ENCODE measurements around the gene NPEPPS. TPM values are rescaled to one million over a fixed set of nuclear protein-coding genes. Genes with fewer than 3 reads are reported as not detected.
"Not testable (repeated sequence)": the region's sequence is repeated elsewhere in the genome, so short reads cannot be mapped to it uniquely, and the experiment has no call there.

NPEPPS gene
- total RNA-seq, 1 experiment from 2014 or later, result 117 TPM

DNA sequence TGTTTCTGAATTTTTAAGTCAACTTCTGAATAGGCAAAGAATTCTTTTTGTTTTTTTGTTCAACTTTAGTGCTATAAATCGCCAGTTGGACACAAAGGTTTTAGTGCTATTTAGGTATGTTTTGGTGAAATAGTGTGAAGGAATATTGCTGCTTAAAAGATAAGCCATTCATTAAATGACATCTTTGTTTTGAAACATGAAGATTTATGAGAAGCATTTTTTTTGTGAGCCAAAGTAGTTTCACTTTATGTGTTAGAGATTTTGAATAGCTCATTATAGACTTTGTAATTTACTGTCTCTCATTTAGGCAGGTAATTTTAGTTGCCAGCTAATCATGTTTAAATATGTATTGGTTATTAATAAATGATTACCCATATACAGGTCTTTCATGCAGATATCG, 10.8 kb downstream of the NPEPPS start:
- not testable (repeated sequence) for H3K4me1 Mint-ChIP-seq; H3K9me3 ChIP-seq (ENCODE audit: control insufficient read depth, low read depth, low read length); H3K4me3 Mint-ChIP-seq; H3K27ac ChIP-seq (ENCODE audit: insufficient read length, low read depth, low read length); H2BK5ac ChIP-seq (ENCODE audit: insufficient read length, low read length); H3K79me2 ChIP-seq (ENCODE audit: insufficient read depth, low read length); H3K4me2 ChIP-seq (ENCODE audit: insufficient read depth, insufficient read length, low read length); H3K18ac ChIP-seq (ENCODE audit: insufficient read length, low read depth, low read length); H4K8ac ChIP-seq (replicated peaks; ENCODE audit: insufficient read length, low read depth, low read length); DNase-seq; H3K9me3 Mint-ChIP-seq; H4K5ac ChIP-seq (ENCODE audit: insufficient read length, low read depth, low read length); H3K23ac ChIP-seq (ENCODE audit: insufficient read length, low read depth, low read length); H3K27me3 ChIP-seq (ENCODE audit: insufficient read depth, low read length); H3K27me3 Mint-ChIP-seq (ENCODE audit: low read depth); H3K23me2 ChIP-seq (ENCODE audit: insufficient read length, low read depth, low read length, poor library complexity, severe bottlenecking); H3K14ac ChIP-seq (ENCODE audit: insufficient read depth, low read length); H3K56ac ChIP-seq (ENCODE audit: insufficient read length, low read depth, low read length); H3T11ph ChIP-seq (ENCODE audit: low read length); H3K4me1 ChIP-seq (ENCODE audit: insufficient read depth, low read length); H3K79me1 ChIP-seq (ENCODE audit: insufficient read depth, low read depth, low read length, poor library complexity, severe bottlenecking); H2AK5ac ChIP-seq (ENCODE audit: insufficient read length, low read length); H2BK12ac ChIP-seq (ENCODE audit: insufficient read length, low read depth, low read length); H2AFZ ChIP-seq (ENCODE audit: low read length); H2BK15ac ChIP-seq (ENCODE audit: low read depth, low read length); H4K91ac ChIP-seq (ENCODE audit: insufficient read length, low read depth, low read length); H2BK20ac ChIP-seq (ENCODE audit: low read depth, low read length, poor library complexity, severe bottlenecking); H2BK120ac ChIP-seq (ENCODE audit: low read depth, low read length, poor library complexity, severe bottlenecking); H3K27ac Mint-ChIP-seq; H3K9ac ChIP-seq (ENCODE audit: extremely low read depth, insufficient read length, low read length); H4K20me1 ChIP-seq (ENCODE audit: control insufficient read depth, insufficient read depth, insufficient read length); H3K4ac ChIP-seq (ENCODE audit: low read depth, low read length); H3K36me3 Mint-ChIP-seq (ENCODE audit: insufficient read depth in 1 of 3, low read depth in 3 of 3)
- WGBS (ENCODE audit: extremely low coverage, insufficient read length, low lambda C conversion rate), result no CpG with 5 or more reads among the region's 2 CpGs

DNA sequence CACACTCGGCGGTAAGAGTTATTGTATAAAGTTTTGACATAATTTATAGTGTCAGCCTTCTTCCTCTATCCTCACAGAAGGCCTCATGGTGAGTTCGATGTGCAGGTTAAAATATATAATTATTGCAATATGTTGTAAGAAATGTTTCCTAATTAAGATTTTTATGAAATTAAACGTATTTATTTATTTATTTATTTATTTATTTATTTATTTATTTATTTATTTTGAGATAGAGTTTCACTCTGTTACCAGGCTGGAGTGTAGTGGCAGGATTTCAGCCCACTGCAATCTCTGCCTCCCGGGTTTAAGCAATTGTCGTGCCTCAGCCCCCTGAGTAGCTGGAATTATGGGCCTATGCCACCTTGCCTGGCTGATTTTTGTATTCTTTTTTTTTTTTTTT, 13.4 kb downstream of the NPEPPS start:
- not testable (repeated sequence) for H3K27ac ChIP-seq (ENCODE audit: insufficient read length, low read depth, low read length); H4K8ac ChIP-seq (replicated peaks; ENCODE audit: insufficient read length, low read depth, low read length); H3K9me3 ChIP-seq (ENCODE audit: control insufficient read depth, low read depth, low read length); H3K4me2 ChIP-seq (ENCODE audit: insufficient read depth, insufficient read length, low read length); H2BK120ac ChIP-seq (ENCODE audit: low read depth, low read length, poor library complexity, severe bottlenecking); H2AFZ ChIP-seq (ENCODE audit: low read length); H3K56ac ChIP-seq (ENCODE audit: insufficient read length, low read depth, low read length); H3K9me3 Mint-ChIP-seq; H3K9ac ChIP-seq (ENCODE audit: extremely low read depth, insufficient read length, low read length); H2BK5ac ChIP-seq (ENCODE audit: insufficient read length, low read length); H3K18ac ChIP-seq (ENCODE audit: insufficient read length, low read depth, low read length); H3K4me1 Mint-ChIP-seq; H3K4ac ChIP-seq (ENCODE audit: low read depth, low read length); H3K4me1 ChIP-seq (ENCODE audit: insufficient read depth, low read length); H4K5ac ChIP-seq (ENCODE audit: insufficient read length, low read depth, low read length); H4K20me1 ChIP-seq (ENCODE audit: control insufficient read depth, insufficient read depth, insufficient read length); H4K91ac ChIP-seq (ENCODE audit: insufficient read length, low read depth, low read length); H3K23ac ChIP-seq (ENCODE audit: insufficient read length, low read depth, low read length); H3K79me2 ChIP-seq (ENCODE audit: insufficient read depth, low read length); H3K27me3 Mint-ChIP-seq (ENCODE audit: low read depth); H3K27me3 ChIP-seq (ENCODE audit: insufficient read depth, low read length); H2BK12ac ChIP-seq (ENCODE audit: insufficient read length, low read depth, low read length); DNase-seq; H3K14ac ChIP-seq (ENCODE audit: insufficient read depth, low read length); H2AK5ac ChIP-seq (ENCODE audit: insufficient read length, low read length); H3K23me2 ChIP-seq (ENCODE audit: insufficient read length, low read depth, low read length, poor library complexity, severe bottlenecking); H3K79me1 ChIP-seq (ENCODE audit: insufficient read depth, low read depth, low read length, poor library complexity, severe bottlenecking); H2BK15ac ChIP-seq (ENCODE audit: low read depth, low read length); H2BK20ac ChIP-seq (ENCODE audit: low read depth, low read length, poor library complexity, severe bottlenecking); H3K4me3 Mint-ChIP-seq; H3T11ph ChIP-seq (ENCODE audit: low read length); H3K27ac Mint-ChIP-seq
- WGBS (ENCODE audit: extremely low coverage, insufficient read length, low lambda C conversion rate), result no CpG with 5 or more reads among the region's 6 CpGs
- peaks cover 10 to 24% (median 18%) of the 10 kb centered on the region in 3 experiments; a peak in 6 of 7 replicates for H3K36me3 Mint-ChIP-seq (ENCODE audit: insufficient read depth in 1 of 3, low read depth in 3 of 3)
